HS-27A (cell line): ENCODE data around the gene DOCK2.
"Not testable (repeated sequence)": the region's sequence is repeated elsewhere in the genome, so short reads cannot be mapped to it uniquely, and the experiment has no call there.

Source experiments
- DNase-seq: peaks from one replicate; pipeline ENCODE4 v3.0.0-alpha.2; 2012; ENCODE audit warnings: low read depth, missing footprints

DOCK2 gene

GRCh38 chr5:169789417-169789940, 152.4 kb downstream of the DOCK2 start:
- no peak for DNase-seq

GRCh38 chr5:169791251-169791650, 154.2 kb downstream of the DOCK2 start:
- no peak for DNase-seq

- DNase-seq, result no peak
Observed at GRCh38 chr5:169795338-169795737, 158.3 kb downstream of the DOCK2 start.

GRCh38 chr5:169796731-169797130, 159.7 kb downstream of the DOCK2 start:
- DNase-seq, result no peak

- DNase-seq, result no peak
Observed at GRCh38 chr5:169797577-169797976, 160.5 kb downstream of the DOCK2 start.

GRCh38 chr5:169798438-169798837, 161.4 kb downstream of the DOCK2 start:
- DNase-seq, result no peak

- no peak for DNase-seq
Observed at GRCh38 chr5:169798906-169799660, 162.0 kb downstream of the DOCK2 start.

GRCh38 chr5:169801324-169801777, 164.3 kb downstream of the DOCK2 start:
- no peak for DNase-seq

- no peak for DNase-seq
Observed at GRCh38 chr5:169801781-169802180, 164.7 kb downstream of the DOCK2 start.

- no peak for DNase-seq
Observed at GRCh38 chr5:169803077-169803981, 166.3 kb downstream of the DOCK2 start.

GRCh38 chr5:169804861-169805260, 167.8 kb downstream of the DOCK2 start:
- DNase-seq, result no peak

GRCh38 chr5:169805527-169805934, 168.5 kb downstream of the DOCK2 start:
- DNase-seq, result no peak

GRCh38 chr5:169805937-169806700, 169.0 kb downstream of the DOCK2 start:
- DNase-seq, result no peak

GRCh38 chr5:169808118-169808581, 171.1 kb downstream of the DOCK2 start:
- no peak for DNase-seq

GRCh38 chr5:169808880-169809279, 171.8 kb downstream of the DOCK2 start:
- not testable (repeated sequence) for DNase-seq

- DNase-seq, result no peak
Observed at GRCh38 chr5:169809281-169809680, 172.2 kb downstream of the DOCK2 start.

GRCh38 chr5:169810524-169810923, 173.4 kb downstream of the DOCK2 start:
- DNase-seq, result no peak

- no peak for DNase-seq
Observed at GRCh38 chr5:169811023-169811422, 173.9 kb downstream of the DOCK2 start.

GRCh38 chr5:169811680-169812079, 174.6 kb downstream of the DOCK2 start:
- no peak for DNase-seq

- DNase-seq, result no peak
Observed at GRCh38 chr5:169812786-169813185, 175.7 kb downstream of the DOCK2 start.

GRCh38 chr5:169814045-169814444, 177.0 kb downstream of the DOCK2 start:
- no peak for DNase-seq

- DNase-seq, result no peak
Observed at GRCh38 chr5:169814522-169814921, 177.4 kb downstream of the DOCK2 start.
